Measurements from ENCODE around the gene CD96. TPM values are rescaled to one million over a fixed set of nuclear protein-coding genes. Genes with fewer than 3 reads are reported as not detected.
"Not testable (repeated sequence)": the region's sequence is repeated elsewhere in the genome, so short reads cannot be mapped to it uniquely, and the experiment has no call there.

The CD96 gene
- total RNA-seq, 1 donor from 2014 or later = not detected

GRCh38 chr3:111548756-111549155 lies 6.8 kb downstream of the CD96 start:
- DNase-seq (ENCODE audit: low read depth in 2 of 2) = no peak

GRCh38 chr3:111561902-111562301 lies 19.9 kb downstream of the CD96 start:
- not testable (repeated sequence) for DNase-seq (ENCODE audit: low read depth in 2 of 2)

GRCh38 chr3:111566844-111567243 lies 24.8 kb downstream of the CD96 start:
- DNase-seq (ENCODE audit: low read depth in 2 of 2) = no peak

GRCh38 chr3:111568355-111568754 lies 26.4 kb downstream of the CD96 start:
- no peak for DNase-seq (ENCODE audit: low read depth in 2 of 2)

GRCh38 chr3:111568911-111569310 lies 26.9 kb downstream of the CD96 start:
- no peak for DNase-seq (ENCODE audit: low read depth in 2 of 2)

- no peak for DNase-seq (ENCODE audit: low read depth in 2 of 2)
These were observed 28.5 kb downstream of the CD96 start for GRCh38 chr3:111570404-111571030.

GRCh38 chr3:111571282-111571681 lies 29.3 kb downstream of the CD96 start:
- DNase-seq (ENCODE audit: low read depth in 2 of 2) = no peak

- no peak for DNase-seq (ENCODE audit: low read depth in 2 of 2)
These were observed 30.0 kb downstream of the CD96 start for GRCh38 chr3:111571907-111572460.

- DNase-seq (ENCODE audit: low read depth in 2 of 2) = no peak
These were observed 35.1 kb downstream of the CD96 start for GRCh38 chr3:111577113-111577512.

- peak; percentile 16 to 47 for DNase-seq (ENCODE audit: low read depth in 2 of 2)
These were observed 36.0 kb downstream of the CD96 start for GRCh38 chr3:111577798-111578685.

- DNase-seq (ENCODE audit: low read depth in 2 of 2) = no peak
These were observed 36.9 kb downstream of the CD96 start for GRCh38 chr3:111578867-111579266.

- DNase-seq (ENCODE audit: low read depth in 2 of 2) = no peak
These were observed 37.5 kb downstream of the CD96 start for GRCh38 chr3:111579495-111579894.

- no peak for DNase-seq (ENCODE audit: low read depth in 2 of 2)
These were observed 39.6 kb downstream of the CD96 start for GRCh38 chr3:111581403-111582119.

- no peak for DNase-seq (ENCODE audit: low read depth in 2 of 2)
These were observed 40.1 kb downstream of the CD96 start for GRCh38 chr3:111582120-111582474.

GRCh38 chr3:111584744-111585143 lies 42.7 kb downstream of the CD96 start:
- no peak for DNase-seq (ENCODE audit: low read depth in 2 of 2)

GRCh38 chr3:111585217-111585616 lies 43.2 kb downstream of the CD96 start:
- no peak for DNase-seq (ENCODE audit: low read depth in 2 of 2)

- no peak for DNase-seq (ENCODE audit: low read depth in 2 of 2)
These were observed 46.5 kb downstream of the CD96 start for GRCh38 chr3:111588527-111588926.

- no peak for DNase-seq (ENCODE audit: low read depth in 2 of 2)
These were observed 47.5 kb downstream of the CD96 start for GRCh38 chr3:111589303-111590142.

GRCh38 chr3:111590143-111590491 lies 48.1 kb downstream of the CD96 start:
- no peak for DNase-seq (ENCODE audit: low read depth in 2 of 2)

- DNase-seq (ENCODE audit: low read depth in 2 of 2) = no peak
These were observed 49.6 kb downstream of the CD96 start for GRCh38 chr3:111591555-111591954.

GRCh38 chr3:111592143-111592542 lies 50.1 kb downstream of the CD96 start:
- no peak for DNase-seq (ENCODE audit: low read depth in 2 of 2)
